ENCODE results near the gene PAQR4. TPM values are rescaled to one million over a fixed set of nuclear protein-coding genes. Genes with fewer than 3 reads are reported as not detected.

The PAQR4 gene
- total and polyA plus RNA-seq, 2 of the 13 experiments (the other 11 are each of a cell fraction or from before 2014, with no cell fraction given): 15.9 to 24.8 TPM

- no peak for TF ChIP-seq ZBTB43 (CRISPR knock-in tag; conservative IDR thresholded peaks at IDR 0.05)
- TF ChIP-seq MTERF4 (CRISPR knock-in tag; IDR thresholded peaks at IDR 0.05): peak; percentile 79; the same call in 1 of the 2 replicates
- TF ChIP-seq, protein P1, sequence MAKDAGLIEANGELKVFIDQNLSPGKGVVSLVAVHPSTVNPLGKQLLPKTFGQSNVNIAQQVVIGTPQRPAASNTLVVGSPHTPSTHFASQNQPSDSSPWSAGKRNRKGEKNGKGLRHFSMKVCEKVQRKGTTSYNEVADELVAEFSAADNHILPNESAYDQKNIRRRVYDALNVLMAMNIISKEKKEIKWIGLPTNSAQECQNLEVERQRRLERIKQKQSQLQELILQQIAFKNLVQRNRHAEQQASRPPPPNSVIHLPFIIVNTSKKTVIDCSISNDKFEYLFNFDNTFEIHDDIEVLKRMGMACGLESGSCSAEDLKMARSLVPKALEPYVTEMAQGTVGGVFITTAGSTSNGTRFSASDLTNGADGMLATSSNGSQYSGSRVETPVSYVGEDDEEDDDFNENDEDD (CRISPR knock-in tag; IDR thresholded peaks at IDR 0.05; ENCODE audit: borderline replicate concordance): peak; percentile 56; the same call in 1 of the 2 replicates
- TF ChIP-seq, protein P2, sequence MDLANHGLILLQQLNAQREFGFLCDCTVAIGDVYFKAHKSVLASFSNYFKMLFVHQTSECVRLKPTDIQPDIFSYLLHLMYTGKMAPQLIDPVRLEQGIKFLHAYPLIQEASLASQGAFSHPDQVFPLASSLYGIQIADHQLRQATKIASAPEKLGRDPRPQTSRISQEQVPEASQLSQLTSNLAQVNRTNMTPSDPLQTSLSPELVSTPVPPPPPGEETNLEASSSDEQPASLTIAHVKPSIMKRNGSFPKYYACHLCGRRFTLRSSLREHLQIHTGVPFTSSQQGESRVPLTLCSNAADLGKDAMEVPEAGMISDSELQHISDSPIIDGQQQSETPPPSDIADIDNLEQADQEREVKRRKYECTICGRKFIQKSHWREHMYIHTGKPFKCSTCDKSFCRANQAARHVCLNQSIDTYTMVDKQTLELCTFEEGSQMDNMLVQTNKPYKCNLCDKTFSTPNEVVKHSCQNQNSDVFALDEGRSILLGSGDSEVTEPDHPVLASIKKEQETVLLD (CRISPR knock-in tag; IDR thresholded peaks at IDR 0.05; ENCODE audit: low read depth): no peak
- 0 out of 2 replicates have a peak, but pooled peaks have one; percentile 46 for TF ChIP-seq ZNF329 (CRISPR knock-in tag; IDR thresholded peaks at IDR 0.05; ENCODE audit: low read depth)
- no peak for TF ChIP-seq ZNF205 (CRISPR knock-in tag; IDR thresholded peaks at IDR 0.05)
- TF ChIP-seq ZFP91 (CRISPR knock-in tag; IDR thresholded peaks at IDR 0.05; ENCODE audit: borderline replicate concordance): peak; percentile 51; the same call in 1 of the 2 replicates
- no peak for TF ChIP-seq ZFYVE20 (CRISPR knock-in tag; IDR thresholded peaks at IDR 0.05; ENCODE audit: borderline replicate concordance, low read depth)
- TF ChIP-seq ZBTB14 (CRISPR knock-in tag; IDR thresholded peaks at IDR 0.05): 0 out of 2 replicates have a peak, but pooled peaks have one; percentile 36
- 0 out of 2 replicates have a peak, but pooled peaks have one; percentile 13 for TF ChIP-seq ZNF629 (CRISPR knock-in tag; conservative IDR thresholded peaks at IDR 0.05)
- peak; percentile 57; the same call in 1 of the 2 replicates for TF ChIP-seq MAX (IDR thresholded peaks at IDR 0.05)
- 0 out of 2 replicates have a peak, but pooled peaks have one; percentile 30 for TF ChIP-seq HDAC1 (CRISPR knock-in tag; IDR thresholded peaks at IDR 0.05)
- no peak for TF ChIP-seq IRF2 (CRISPR knock-in tag; IDR thresholded peaks at IDR 0.05)
- TF ChIP-seq, protein P3, sequence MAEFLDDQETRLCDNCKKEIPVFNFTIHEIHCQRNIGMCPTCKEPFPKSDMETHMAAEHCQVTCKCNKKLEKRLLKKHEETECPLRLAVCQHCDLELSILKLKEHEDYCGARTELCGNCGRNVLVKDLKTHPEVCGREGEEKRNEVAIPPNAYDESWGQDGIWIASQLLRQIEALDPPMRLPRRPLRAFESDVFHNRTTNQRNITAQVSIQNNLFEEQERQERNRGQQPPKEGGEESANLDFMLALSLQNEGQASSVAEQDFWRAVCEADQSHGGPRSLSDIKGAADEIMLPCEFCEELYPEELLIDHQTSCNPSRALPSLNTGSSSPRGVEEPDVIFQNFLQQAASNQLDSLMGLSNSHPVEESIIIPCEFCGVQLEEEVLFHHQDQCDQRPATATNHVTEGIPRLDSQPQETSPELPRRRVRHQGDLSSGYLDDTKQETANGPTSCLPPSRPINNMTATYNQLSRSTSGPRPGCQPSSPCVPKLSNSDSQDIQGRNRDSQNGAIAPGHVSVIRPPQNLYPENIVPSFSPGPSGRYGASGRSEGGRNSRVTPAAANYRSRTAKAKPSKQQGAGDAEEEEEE (CRISPR knock-in tag; IDR thresholded peaks at IDR 0.05; ENCODE audit: borderline replicate concordance): no peak
- TF ChIP-seq ZNF597 (CRISPR knock-in tag; IDR thresholded peaks at IDR 0.05): 0 out of 2 replicates have a peak, but pooled peaks have one; percentile 35
- TF ChIP-seq ZNF619 (CRISPR knock-in tag; IDR thresholded peaks at IDR 0.05): no peak
Measured at GRCh38 chr16:2983706-2984136, 14.6 kb downstream of the PAQR4 start (continued).
